CD4-positive, alpha-beta T cell treated with Interleukin-21 for 1 hour (primary cell): ENCODE results near the gene RPL23.
A peak's percentile ranks its signal among the peaks of the same experiment; 100 is the strongest.
"Not testable (repeated sequence)": the region's sequence is repeated elsewhere in the genome, so short reads cannot be mapped to it uniquely, and the experiment has no call there.

Source experiments
- DNase-seq: peaks from one replicate; pipeline ENCODE4 v3.0.0-alpha.2; 2020

Gene RPL23

GRCh38 chr17:38867179-38867967, 13.9 kb upstream of the RPL23 start:
- DNase-seq, result peak; percentile 80

- DNase-seq, result no peak
Measured at GRCh38 chr17:38864636-38865398, 11.3 kb upstream of the RPL23 start.

- DNase-seq, result no peak
Measured at GRCh38 chr17:38861399-38861843, 7.9 kb upstream of the RPL23 start.

DNA sequence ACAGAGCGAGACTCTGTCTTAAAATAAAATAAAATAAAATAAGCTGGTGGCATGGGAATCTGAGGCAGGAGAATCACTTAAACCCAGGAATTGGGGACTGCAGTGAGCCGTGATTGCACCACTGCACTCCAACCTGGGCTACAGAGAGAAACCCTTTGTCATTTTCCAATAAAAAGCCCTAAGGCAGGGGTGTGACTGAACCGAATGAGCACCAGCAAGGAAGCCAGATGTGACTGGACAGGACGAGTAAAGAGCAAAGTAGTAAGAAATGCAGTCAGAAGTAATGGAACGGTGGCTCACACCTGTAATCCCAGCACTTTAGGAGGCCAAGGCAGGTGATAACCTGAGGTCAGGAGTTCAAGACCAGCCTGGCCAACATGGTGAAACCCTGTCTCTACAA, 3.8 kb upstream of the RPL23 start:
- DNase-seq, result no peak

GRCh38 chr17:38855101-38855714, 1.7 kb upstream of the RPL23 start:
- not testable (repeated sequence) for DNase-seq

- peak; percentile 71 for DNase-seq
Measured at GRCh38 chr17:38852771-38853291, 690 bp downstream of the RPL23 start.

DNA sequence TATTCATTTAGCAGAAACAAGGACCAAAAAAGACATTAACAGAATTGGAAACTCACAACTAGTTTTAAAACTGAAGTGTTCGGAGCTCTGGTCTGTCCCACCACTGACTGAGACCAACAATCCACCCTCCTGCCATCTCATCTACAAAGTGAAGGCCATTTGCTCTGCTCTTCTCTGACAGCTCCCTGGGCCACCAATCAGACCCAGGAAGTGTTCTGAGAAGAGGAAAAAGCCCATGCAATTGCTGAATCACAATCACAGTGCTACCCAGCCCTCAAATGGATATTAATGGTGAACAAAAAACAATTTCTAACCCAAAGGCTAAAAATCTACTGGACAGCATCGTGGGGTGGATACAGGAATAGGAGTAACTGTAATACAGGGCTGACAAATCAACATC, 2.1 kb downstream of the RPL23 start:
- DNase-seq, result no peak

DNA sequence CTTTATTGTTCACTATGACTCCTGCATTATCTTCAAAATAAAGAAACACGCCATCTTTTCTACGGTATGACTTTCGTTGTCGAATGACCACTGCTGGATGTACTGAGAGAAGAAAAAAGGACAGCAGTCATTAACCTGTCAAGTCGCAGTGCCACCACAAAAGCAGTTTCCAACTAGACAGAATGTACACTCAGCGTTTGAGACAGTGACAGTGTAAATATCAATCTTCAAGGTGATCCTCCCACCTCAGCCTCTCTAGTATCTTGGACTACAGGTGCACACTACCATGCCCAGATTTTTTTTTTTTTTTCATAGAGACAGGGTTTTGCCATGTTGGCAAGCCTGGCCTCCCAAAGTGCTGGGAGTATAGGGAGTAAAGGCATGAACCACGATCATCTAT, 3.1 kb downstream of the RPL23 start:
- DNase-seq, result no peak

GRCh38 chr17:38848939-38849605, 4.4 kb downstream of the RPL23 start:
- DNase-seq, result no peak

- no peak for DNase-seq
Measured at GRCh38 chr17:38848557-38848891, 5.0 kb downstream of the RPL23 start.

DNA sequence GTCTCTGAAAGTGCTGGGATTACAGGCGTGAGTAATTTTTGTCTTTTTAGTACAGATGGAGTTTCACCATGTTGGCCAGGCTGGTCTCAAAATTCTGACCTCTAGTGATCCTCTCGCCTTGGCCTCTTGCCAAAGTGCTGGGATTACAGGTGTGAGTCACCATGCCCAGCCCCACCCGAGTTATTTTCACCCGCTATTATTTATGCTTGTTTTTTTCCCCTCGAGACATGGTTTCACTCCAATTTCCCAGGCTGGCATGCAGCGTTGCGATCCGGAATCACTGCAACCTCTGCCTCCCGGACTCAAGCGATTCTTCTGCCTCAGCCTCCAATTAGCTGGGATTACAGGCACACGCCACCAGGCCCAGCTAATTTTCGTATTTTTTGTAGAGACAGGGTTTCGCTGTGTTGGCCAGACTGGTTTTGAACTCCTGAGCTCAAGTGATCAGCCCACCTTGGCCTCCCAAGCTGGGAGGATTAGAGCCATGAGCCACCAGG, 9.2 kb downstream of the RPL23 start:
- no peak for DNase-seq

- DNase-seq, result no peak
Measured at GRCh38 chr17:38825762-38826247, 27.7 kb downstream of the RPL23 start.

GRCh38 chr17:38824899-38825761, 28.4 kb downstream of the RPL23 start, which contains the start of gene CWC25:
Gene CWC25 (minus strand): TSS chr17:38825321. CDS start chr17:38825183, 138 bp downstream.
- peak; percentile 98 for DNase-seq

GRCh38 chr17:38815576-38816193, 37.8 kb downstream of the RPL23 start:
- peak; percentile 42 for DNase-seq

DNA sequence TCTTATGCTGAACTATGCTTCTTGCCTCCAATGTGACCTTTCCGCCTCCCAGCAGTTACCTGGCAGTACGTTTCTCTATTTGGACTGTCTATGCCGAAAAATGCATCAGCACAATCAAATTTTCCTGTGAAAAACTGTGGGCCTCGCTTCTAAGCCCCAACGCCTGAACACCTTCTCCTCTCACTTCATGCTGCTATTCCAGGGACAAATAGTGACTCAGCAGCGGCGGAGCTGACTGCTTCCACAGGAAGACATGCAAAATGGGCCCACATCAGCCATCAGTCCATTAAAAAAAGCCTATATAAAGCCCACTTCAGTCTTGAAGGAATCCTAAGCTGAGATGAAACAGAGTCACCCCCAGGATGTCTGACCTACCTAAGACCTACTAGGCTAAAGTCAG, 43.7 kb downstream of the RPL23 start:
- no peak for DNase-seq

- no peak for DNase-seq
Measured at GRCh38 chr17:38800237-38800760, 53.2 kb downstream of the RPL23 start.

DNA sequence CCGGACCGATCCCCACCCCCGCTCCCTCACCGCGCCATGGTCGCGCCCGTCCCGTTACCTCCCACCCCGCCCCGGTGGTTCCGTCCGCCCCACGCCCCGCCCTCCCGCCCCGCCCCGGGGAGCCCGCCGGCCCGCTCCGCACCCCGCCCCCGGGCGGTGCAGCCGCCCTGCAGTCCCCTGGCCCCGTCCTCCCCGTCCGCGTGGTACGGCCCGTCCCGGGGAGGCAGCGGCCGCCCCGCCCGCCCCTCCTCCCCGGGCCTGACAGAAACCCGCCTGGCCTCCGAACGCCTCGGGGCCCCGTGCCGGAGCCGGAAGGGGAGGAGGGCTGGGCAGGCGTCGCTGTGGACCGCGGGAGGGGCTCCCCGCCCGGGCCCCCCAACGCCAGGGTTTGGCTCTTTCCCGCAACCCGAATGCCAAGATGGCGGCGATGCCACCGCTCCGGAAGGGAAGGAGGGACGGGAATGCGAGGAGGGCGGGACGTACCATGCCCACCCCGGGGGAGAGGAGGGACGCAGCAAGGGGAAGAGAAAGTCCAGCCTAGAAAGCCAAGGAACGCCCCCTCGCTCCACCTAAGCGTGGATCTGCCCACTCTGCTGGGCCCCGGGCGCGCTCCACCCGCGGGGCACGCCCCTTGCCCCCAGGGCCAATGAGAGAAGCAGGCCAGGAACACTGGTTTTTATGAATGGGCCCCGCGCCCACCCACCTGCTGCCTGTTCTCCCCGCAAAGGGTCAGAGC, 53.9 kb downstream of the RPL23 start, which contains the start of gene PIP4K2B:
TSS of gene PIP4K2B (minus strand) at position 56 of the 736 bp plus-strand sequence. CDS start 132 bp downstream, outside the sequence.
- peak; percentile 91 for DNase-seq

DNA sequence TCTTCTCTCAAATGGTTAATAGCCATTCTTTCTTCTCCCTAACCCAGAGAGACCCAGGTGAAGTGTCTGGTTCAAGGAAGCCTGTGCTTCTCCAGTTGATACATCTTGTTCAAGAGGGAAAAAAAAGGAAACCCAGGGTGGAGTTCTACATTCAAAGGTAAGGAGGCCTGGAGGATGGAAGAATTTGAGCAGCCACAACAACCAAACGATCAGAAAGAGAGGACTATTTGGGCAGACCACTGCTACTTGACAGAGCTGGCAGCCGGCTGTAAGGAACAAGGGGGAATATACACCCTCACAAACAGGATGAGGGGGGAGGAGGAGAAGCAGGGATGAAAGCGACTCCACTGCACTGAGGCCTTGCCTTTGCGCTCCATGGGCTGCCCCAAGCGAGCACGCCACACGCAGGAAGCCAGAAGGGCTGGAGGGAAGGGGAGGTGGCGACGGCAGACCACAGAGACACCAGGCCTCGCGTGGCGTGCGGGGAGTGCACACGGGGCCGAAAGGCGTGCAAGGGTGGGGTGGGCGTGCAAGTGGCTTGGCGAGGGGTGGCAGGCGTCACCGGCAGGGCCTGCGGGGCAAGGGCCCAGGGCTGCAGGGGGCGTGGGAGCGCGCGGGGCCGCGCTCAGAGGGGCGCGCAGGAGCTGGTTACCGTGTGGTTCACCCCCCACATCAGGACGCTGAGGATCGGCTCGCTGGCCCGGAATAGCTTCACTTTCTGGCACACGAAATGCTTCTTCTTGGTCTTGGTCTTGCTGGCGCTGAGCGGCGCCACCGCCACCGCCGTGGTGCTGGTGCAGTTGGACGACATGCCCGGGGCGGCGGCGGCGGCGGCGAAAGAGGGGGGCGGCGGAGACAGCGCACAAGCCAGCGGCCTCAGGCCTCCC, 54.7 kb downstream of the RPL23 start:
- peak; percentile 54 for DNase-seq
